B cell (primary cell): Measurements from ENCODE around the gene TBC1D4. TPM values are rescaled to one million over a fixed set of nuclear protein-coding genes. Genes with fewer than 3 reads are reported as not detected.
A peak's percentile ranks its signal among the peaks of the same experiment; 100 is the strongest.

Source experiments
- ATAC-seq: fragments of 200-7000 bp; cut with Tn5 transposase; one replicate; pipeline ENCODE4 v1.10.0; 2021; ENCODE audit warnings: low read depth, mild to moderate bottlenecking, moderate number of reproducible peaks, moderate library complexity
- CTCF ChIA-PET: fragments of 350-600 bp; sonication (Branson Sonifier 250); formaldehyde crosslinking; loops from one replicate; lab custom pipeline; 2021; ENCODE audit warnings: antibody characterized with exemption, inconsistent platforms; lab: Charles Lee
- POLR2A ChIA-PET: fragments of 350-600 bp; sonication (Branson Sonifier 250); formaldehyde crosslinking; loops from one replicate; lab custom pipeline; 2021; ENCODE audit warnings: antibody characterized with exemption; lab: Charles Lee
- DNase-seq: peaks from one replicate; pipeline ENCODE4 v3.0.0; 2013
- H2AFZ ChIP-seq: 2 replicates; pipeline ENCODE4 v1.6.1; 2012; ENCODE audit warnings: mild to moderate bottlenecking, low read depth, low read length; ENCODE audit not compliant: insufficient read depth, poor library complexity, severe bottlenecking
- H3K27ac ChIP-seq, 2 donors: 1 replicate in 1 of 2; 2 replicates in 1 of 2; pipeline ENCODE4 v1.5.1; 2012 to 2013; ENCODE audit warnings: low read length in 2 of 2, mild to moderate bottlenecking in 2 of 2, moderate library complexity in 1 of 2
- H3K27me3 ChIP-seq, 4 experiments: fragments of 200-600 bp in 1 of 4; sonication (generic) in 1 of 4; replicated peaks in 1 of 4; 1 replicate in 2 of 4; 2 replicates in 2 of 4; pipeline versions ENCODE4 v1.6.1 to v1.7.0; 2013 to 2016; ENCODE audit warnings: low read length in 3 of 4, mild to moderate bottlenecking in 2 of 4, mixed read lengths in 1 of 4, moderate library complexity in 1 of 4; ENCODE audit not compliant: insufficient read depth in 4 of 4, control insufficient read depth in 3 of 4; ENCODE audit errors: control extremely low read depth in 1 of 4
- H3K36me3 ChIP-seq, 2 experiments: replicated peaks in 1 of 2; 1 replicate in 1 of 2; 2 replicates in 1 of 2; pipeline versions ENCODE4 v1.6.1 to v1.7.1; 2013; ENCODE audit warnings: low read length in 1 of 2; ENCODE audit not compliant: insufficient read depth in 2 of 2, control insufficient read depth in 1 of 2; ENCODE audit errors: control extremely low read depth in 1 of 2, extremely low read depth in 1 of 2
- H3K4me1 ChIP-seq, 2 donors: fragments of 200-600 bp in 1 of 2; sonication (generic) in 1 of 2; 1 replicate in 1 of 2; 2 replicates in 1 of 2; pipeline versions ENCODE4 v1.5.1 to v1.6.1; 2013 to 2017; ENCODE audit warnings: low read length in 2 of 2; ENCODE audit not compliant: control insufficient read depth in 2 of 2, insufficient read depth in 2 of 2
- H3K4me2 ChIP-seq: replicated peaks from 2 replicates; pipeline ENCODE3; 2012; ENCODE audit warnings: mild to moderate bottlenecking, low read depth, low read length; ENCODE audit not compliant: poor library complexity, severe bottlenecking
- H3K4me3 ChIP-seq, 5 experiments: fragments of 200-600 bp in 1 of 5; sonication (generic) in 1 of 5; 1 replicate in 3 of 5; 2 replicates in 2 of 5; pipeline versions ENCODE4 v1.5.1 to v1.7.0; 2011 to 2016; ENCODE audit warnings: low read length in 4 of 5, mild to moderate bottlenecking in 4 of 5, low read depth in 2 of 5, control low read depth in 1 of 5, moderate library complexity in 1 of 5; ENCODE audit not compliant: insufficient read depth in 1 of 5; ENCODE audit errors: control extremely low read depth in 1 of 5, extremely low read depth in 1 of 5
- H3K79me2 ChIP-seq: fragments of 200-600 bp; sonication (generic); one replicate; pipeline ENCODE4 v1.6.0; 2016; ENCODE audit warnings: low read length; ENCODE audit not compliant: control insufficient read depth, insufficient read depth
- H3K9ac ChIP-seq: fragments of 200-600 bp; sonication (generic); 2 replicates; pipeline ENCODE4 v1.6.1; 2017; ENCODE audit warnings: mild to moderate bottlenecking, low read length, moderate library complexity
- H3K9me3 ChIP-seq, 3 donors: one replicate each; pipeline versions ENCODE4 v1.6.1 to v1.7.1; 2013; ENCODE audit warnings: low read length in 2 of 3; ENCODE audit not compliant: control insufficient read depth in 2 of 3, insufficient read depth in 1 of 3; ENCODE audit errors: control extremely low read depth in 1 of 3
- H4K20me1 ChIP-seq: 2 replicates; pipeline ENCODE4 v1.6.0; 2012; ENCODE audit warnings: mild to moderate bottlenecking, low read length; ENCODE audit not compliant: insufficient read depth, control insufficient read depth, poor library complexity, severe bottlenecking
- H3K27ac Mint-ChIP-seq: one replicate; pipeline ENCODE4 v1.8.0; 2021; ENCODE audit warnings: mixed read lengths
- H3K27me3 Mint-ChIP-seq: one replicate; pipeline ENCODE4 v1.8.0; 2021; ENCODE audit warnings: mixed read lengths
- H3K4me1 Mint-ChIP-seq: one replicate; pipeline ENCODE4 v1.8.0; 2021; ENCODE audit warnings: mixed read lengths
- H3K4me3 Mint-ChIP-seq: one replicate; pipeline ENCODE4 v1.8.0; 2021; ENCODE audit warnings: mixed read lengths
- H3K9me3 Mint-ChIP-seq: one replicate; pipeline ENCODE4 v1.8.0; 2022; ENCODE audit warnings: mixed read lengths; ENCODE audit not compliant: insufficient read depth
- EZH2 ChIP-seq: IDR thresholded peaks from 2 replicates; pipeline ENCODE4 v1.6.1; 2012; ENCODE audit warnings: borderline replicate concordance, low read depth, mild to moderate bottlenecking, moderate library complexity, low read length; ENCODE audit not compliant: insufficient read depth, poor library complexity, severe bottlenecking
- WGBS: methylation state at CpG from one replicate; pipeline ENCODE4 v1.1.5; 2013; ENCODE audit warnings: missing lambda C conversion rate; ENCODE audit not compliant: insufficient coverage; 5-methylcytosine and 5-hydroxymethylcytosine counted together
- intact Hi-C: fragments of 100-400 bp; cut with micrococcal nuclease; formaldehyde crosslinking; loops from one replicate; pipeline ENCODE4 v1.10.0; 2022
- polyA plus RNA-seq: library from polyadenylated mRNA; depleted of rRNA; stranded (reverse); fragments of >200 nt; gene quantifications from 2 replicates; pipeline ENCODE4 v1.2.3, GENCODE V29; 2012
- total RNA-seq, 2 donors: library from RNA; stranded (reverse); fragments of 120-200 nt in 1 of 2; gene quantifications; 1 replicate in 1 of 2; 2 replicates in 1 of 2; pipeline versions ENCODE4 v1.2.3 to v1.2.4, GENCODE V29; 2013 to 2022
- TF ChIP-seq, protein P1 (sequence below): fragments of 200-600 bp; IDR thresholded peaks from one replicate; pipeline ENCODE4 v1.8.0; 2022; ENCODE audit warnings: antibody characterized with exemption, mild to moderate bottlenecking

TBC1D4 gene
- total and polyA plus RNA-seq, 2 donors (not counting 1 experiment from before 2014, with no cell fraction given): 1.6 to 3.5 TPM

DNA sequence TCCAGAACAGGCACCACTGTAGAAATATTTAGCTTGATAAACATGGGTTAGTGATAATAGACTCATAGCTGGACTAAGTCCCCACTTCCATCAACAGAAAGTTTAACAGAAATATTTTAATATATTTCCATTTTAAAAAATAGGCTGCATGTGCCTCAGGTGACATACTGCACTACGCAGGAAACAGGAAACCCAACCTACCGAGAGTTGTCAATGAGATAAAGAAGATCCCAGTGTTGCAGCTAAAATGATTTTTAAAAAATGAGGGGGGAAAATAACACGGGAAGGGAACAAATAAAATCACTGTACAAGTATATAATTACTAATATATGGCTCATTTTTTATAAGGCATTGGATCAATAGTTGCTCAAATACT is 154.8 kb downstream of the TBC1D4 start:
- Mint-ChIP-seq H3K9me3 (no peaks in the 10 kb centered on the region), H3K27ac (no peak overlapping the region), H3K4me3 (peak overlapping the region; percentile 80), H3K4me1 (peaks cover 11% of the 10 kb centered on the region), H3K27me3 (no peaks in the 10 kb centered on the region)
- no peaks in the 10 kb centered on the region for H3K27me3 ChIP-seq
- H3K4me2 ChIP-seq: peak overlapping the region; percentile 71
- no peaks in the 10 kb centered on the region for H3K79me2 ChIP-seq
- ChIA-PET CTCF (interaction anchor here (1.0 to 1.1 kb wide), 2 partner anchors 16 to 47 kb away, joined by 3 to 4 read pairs; no protein-coding TSS in a partner anchor), POLR2A (no interaction called here)
- no peaks in the 10 kb centered on the region for H3K36me3 ChIP-seq
- peak overlapping the region in 1 of 2 donors; percentile 68 for H3K27ac ChIP-seq
- H3K9ac ChIP-seq: peak overlapping the region; percentile 59
- peak overlapping the region; percentile 37 to 80 (median 54) for H3K4me3 ChIP-seq
- H4K20me1 ChIP-seq: no peaks in the 10 kb centered on the region
- no peak for TF ChIP-seq EZH2
- TF ChIP-seq, protein P1, sequence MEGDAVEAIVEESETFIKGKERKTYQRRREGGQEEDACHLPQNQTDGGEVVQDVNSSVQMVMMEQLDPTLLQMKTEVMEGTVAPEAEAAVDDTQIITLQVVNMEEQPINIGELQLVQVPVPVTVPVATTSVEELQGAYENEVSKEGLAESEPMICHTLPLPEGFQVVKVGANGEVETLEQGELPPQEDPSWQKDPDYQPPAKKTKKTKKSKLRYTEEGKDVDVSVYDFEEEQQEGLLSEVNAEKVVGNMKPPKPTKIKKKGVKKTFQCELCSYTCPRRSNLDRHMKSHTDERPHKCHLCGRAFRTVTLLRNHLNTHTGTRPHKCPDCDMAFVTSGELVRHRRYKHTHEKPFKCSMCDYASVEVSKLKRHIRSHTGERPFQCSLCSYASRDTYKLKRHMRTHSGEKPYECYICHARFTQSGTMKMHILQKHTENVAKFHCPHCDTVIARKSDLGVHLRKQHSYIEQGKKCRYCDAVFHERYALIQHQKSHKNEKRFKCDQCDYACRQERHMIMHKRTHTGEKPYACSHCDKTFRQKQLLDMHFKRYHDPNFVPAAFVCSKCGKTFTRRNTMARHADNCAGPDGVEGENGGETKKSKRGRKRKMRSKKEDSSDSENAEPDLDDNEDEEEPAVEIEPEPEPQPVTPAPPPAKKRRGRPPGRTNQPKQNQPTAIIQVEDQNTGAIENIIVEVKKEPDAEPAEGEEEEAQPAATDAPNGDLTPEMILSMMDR: no peak
- no peak for DNase-seq
- H2AFZ ChIP-seq: peak overlapping the region; percentile 67
- WGBS: no CpG with 5 or more reads among the region's 3 CpGs
- no peak for ATAC-seq
- intact Hi-C loops: no loop called here
- peaks cover 11 to 12% of the 10 kb centered on the region in 2 donors for H3K4me1 ChIP-seq
- H3K9me3 ChIP-seq: no peaks in the 10 kb centered on the region

DNA sequence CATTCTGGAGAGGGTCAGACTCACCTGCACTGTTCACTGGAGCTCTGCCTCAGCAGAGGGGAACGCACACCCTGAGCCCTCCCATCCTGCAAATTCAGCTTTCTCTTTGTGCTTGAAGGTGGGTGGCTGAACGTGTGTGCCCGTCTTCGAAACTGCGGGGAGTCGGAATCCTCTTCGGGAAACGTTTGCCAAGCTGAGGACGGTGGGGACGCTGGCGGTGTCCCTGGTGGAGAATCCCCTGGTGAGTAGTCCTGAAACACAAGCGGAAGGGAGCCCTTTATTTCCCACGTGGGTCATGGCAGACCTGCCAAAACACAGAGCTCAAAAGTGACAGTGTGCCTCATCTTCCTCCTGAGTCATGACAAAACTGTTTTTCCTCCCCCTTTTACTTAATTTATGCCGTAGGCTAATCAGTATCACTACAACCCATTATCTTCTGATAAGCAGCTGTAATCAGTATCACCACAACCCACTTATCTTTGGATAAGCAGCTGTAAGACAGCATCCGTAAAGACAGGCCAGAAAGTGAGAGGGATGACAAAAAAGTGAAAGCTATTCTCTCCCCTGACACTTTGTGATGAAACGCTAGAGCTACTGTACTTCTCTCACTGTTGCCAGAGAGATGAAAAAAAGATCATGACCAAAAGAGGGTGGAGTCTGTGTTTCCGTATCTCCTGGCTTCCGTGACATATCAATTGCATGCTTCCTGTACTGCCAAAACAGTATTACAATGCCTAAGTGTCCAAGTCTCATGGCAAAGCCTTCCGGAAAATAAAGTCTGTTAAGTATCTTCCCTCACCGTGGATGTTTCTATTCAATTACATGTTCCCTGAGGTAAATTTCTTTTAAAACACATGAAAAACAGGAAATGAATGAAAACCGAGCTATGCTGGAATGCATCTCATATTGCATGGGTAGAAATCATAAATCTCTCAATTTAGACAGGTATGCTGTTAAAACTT is 155.5 kb downstream of the TBC1D4 start:
- peaks cover 11 to 12% of the 10 kb centered on the region in 2 donors for H3K4me1 ChIP-seq
- H3K27me3 Mint-ChIP-seq: no peaks in the 10 kb centered on the region
- POLR2A ChIA-PET: no interaction called here
- no peaks in the 10 kb centered on the region for H3K9me3 Mint-ChIP-seq
- peak overlapping the region; percentile 59 for H3K9ac ChIP-seq
- peaks cover 11% of the 10 kb centered on the region for H3K4me1 Mint-ChIP-seq
- intact Hi-C loops: no loop called here
- CTCF ChIA-PET: interaction anchor here (1.1 kb wide), 1 partner anchor 15 kb away, joined by 3 read pairs; no protein-coding TSS in a partner anchor
- peak overlapping the region; percentile 67 for H2AFZ ChIP-seq
- peak; percentile 35 for DNase-seq
- H3K4me3 ChIP-seq: peak overlapping the region; percentile 37 to 80 (median 54)
- no peaks in the 10 kb centered on the region for H3K36me3 ChIP-seq
- TF ChIP-seq, protein P1: no peak
- TF ChIP-seq EZH2: no peak
- H3K4me3 Mint-ChIP-seq: peak overlapping the region; percentile 80
- H4K20me1 ChIP-seq: no peaks in the 10 kb centered on the region
- ATAC-seq: peak; percentile 78
- H3K27ac ChIP-seq: peak overlapping the region; percentile 68 to 69
- WGBS: 61% methylated on average over 15 of the region's 21 CpGs
- no peaks in the 10 kb centered on the region for H3K79me2 ChIP-seq
- H3K4me2 ChIP-seq: peak overlapping the region; percentile 71
- no peaks in the 10 kb centered on the region for H3K9me3 ChIP-seq
- H3K27me3 ChIP-seq: no peaks in the 10 kb centered on the region
- peak overlapping the region; percentile 64 for H3K27ac Mint-ChIP-seq
